H9 (cell line): ENCODE data around the gene GPN2. TPM values are rescaled to one million over a fixed set of nuclear protein-coding genes. Genes with fewer than 3 reads are reported as not detected.

Experiments
- DNase-seq: peaks from one replicate; pipeline ENCODE4 v3.0.0-alpha.2; 2017
- H2AFZ ChIP-seq: one replicate; pipeline ENCODE4 v1.6.1; 2013; ENCODE audit warnings: mild to moderate bottlenecking, low read length, control low read depth, moderate library complexity
- H2AK5ac ChIP-seq: 2 replicates; pipeline ENCODE4 v1.6.1; 2013; ENCODE audit warnings: low read length, control low read depth, mixed read lengths; ENCODE audit not compliant: insufficient read length
- H2BK120ac ChIP-seq: one replicate; pipeline ENCODE4 v1.6.1; 2013; ENCODE audit warnings: low read depth, mild to moderate bottlenecking, low read length, control low read depth, inconsistent platforms; ENCODE audit not compliant: poor library complexity, severe bottlenecking
- H2BK12ac ChIP-seq: 2 replicates; pipeline ENCODE4 v1.6.1; 2013; ENCODE audit warnings: low read length, control low read depth, mixed read lengths, low read depth; ENCODE audit not compliant: insufficient read length
- H2BK15ac ChIP-seq: 2 replicates; pipeline ENCODE4 v1.6.1; 2013; ENCODE audit warnings: low read depth, low read length, control low read depth
- H2BK20ac ChIP-seq: one replicate; pipeline ENCODE4 v1.6.1; 2013; ENCODE audit warnings: low read depth, mild to moderate bottlenecking, low read length, control low read depth, inconsistent platforms; ENCODE audit not compliant: poor library complexity, severe bottlenecking
- H2BK5ac ChIP-seq: 2 replicates; pipeline ENCODE4 v1.6.1; 2013; ENCODE audit warnings: low read length, control low read depth, mixed read lengths; ENCODE audit not compliant: insufficient read length
- H3K14ac ChIP-seq: 2 replicates; pipeline ENCODE4 v1.6.1; 2013; ENCODE audit warnings: low read length, control low read depth; ENCODE audit not compliant: insufficient read depth
- H3K18ac ChIP-seq: 2 replicates; pipeline ENCODE4 v1.6.1; 2013; ENCODE audit warnings: low read depth, mild to moderate bottlenecking, mixed read lengths, low read length, control low read depth; ENCODE audit not compliant: insufficient read length
- H3K23ac ChIP-seq: 2 replicates; pipeline ENCODE4 v1.6.1; 2013; ENCODE audit warnings: low read length, control low read depth, mixed read lengths, low read depth; ENCODE audit not compliant: insufficient read length
- H3K23me2 ChIP-seq: 2 replicates; pipeline ENCODE4 v1.6.1; 2013; ENCODE audit warnings: low read depth, mild to moderate bottlenecking, mixed read lengths, low read length, control low read depth; ENCODE audit not compliant: insufficient read length, poor library complexity, severe bottlenecking
- H3K27ac ChIP-seq: 2 replicates; pipeline ENCODE4 v1.5.1; 2013; ENCODE audit warnings: low read length, control low read depth, mixed read lengths, low read depth; ENCODE audit not compliant: insufficient read length
- H3K27me3 ChIP-seq: 2 replicates; pipeline ENCODE4 v1.6.1; 2013; ENCODE audit warnings: low read length, control low read depth, inconsistent platforms; ENCODE audit not compliant: insufficient read depth
- H3K4ac ChIP-seq: 2 replicates; pipeline ENCODE4 v1.6.1; 2013; ENCODE audit warnings: low read depth, mild to moderate bottlenecking, control low read depth, inconsistent platforms, low read length, moderate library complexity
- H3K4me1 ChIP-seq: 2 replicates; pipeline ENCODE4 v1.6.1; 2013; ENCODE audit warnings: low read length, control low read depth, inconsistent platforms; ENCODE audit not compliant: insufficient read depth
- H3K4me2 ChIP-seq: 2 replicates; pipeline ENCODE4 v1.6.1; 2013; ENCODE audit warnings: low read length, control low read depth, mixed read lengths; ENCODE audit not compliant: insufficient read length, insufficient read depth
- H3K56ac ChIP-seq: 2 replicates; pipeline ENCODE4 v1.6.1; 2013; ENCODE audit warnings: low read depth, mild to moderate bottlenecking, mixed read lengths, low read length, control low read depth; ENCODE audit not compliant: insufficient read length
- H3K79me1 ChIP-seq: 2 replicates; pipeline ENCODE4 v1.6.1; 2013; ENCODE audit warnings: low read depth, mild to moderate bottlenecking, moderate library complexity, low read length, control low read depth, inconsistent platforms; ENCODE audit not compliant: insufficient read depth, poor library complexity, severe bottlenecking
- H3K79me2 ChIP-seq: 2 replicates; pipeline ENCODE4 v1.6.1; 2013; ENCODE audit warnings: low read length, control low read depth, inconsistent platforms; ENCODE audit not compliant: insufficient read depth
- H3K9ac ChIP-seq: 2 replicates; pipeline ENCODE4 v1.6.1; 2013; ENCODE audit warnings: low read length, control low read depth, mixed read lengths; ENCODE audit not compliant: insufficient read length; ENCODE audit errors: extremely low read depth
- H3K9me3 ChIP-seq: one replicate; pipeline ENCODE4 v1.6.1; 2013; ENCODE audit warnings: low read depth, low read length, inconsistent platforms; ENCODE audit not compliant: control insufficient read depth
- H3T11ph ChIP-seq: one replicate; pipeline ENCODE4 v1.6.1; 2013; ENCODE audit warnings: mild to moderate bottlenecking, low read length, control low read depth, inconsistent platforms
- H4K20me1 ChIP-seq: one replicate; pipeline ENCODE4 v1.6.1; 2013; ENCODE audit not compliant: control insufficient read depth, insufficient read length, insufficient read depth
- H4K5ac ChIP-seq: 2 replicates; pipeline ENCODE4 v1.6.1; 2013; ENCODE audit warnings: low read depth, mild to moderate bottlenecking, mixed read lengths, low read length, control low read depth; ENCODE audit not compliant: insufficient read length
- H4K8ac ChIP-seq: replicated peaks from 2 replicates; pipeline ENCODE4 v1.6.1; 2013; ENCODE audit warnings: low read length, control low read depth, mixed read lengths, low read depth; ENCODE audit not compliant: insufficient read length
- H4K91ac ChIP-seq: 2 replicates; pipeline ENCODE4 v1.6.1; 2013; ENCODE audit warnings: low read depth, mild to moderate bottlenecking, moderate library complexity, mixed read lengths, low read length, control low read depth; ENCODE audit not compliant: insufficient read length
- H3K27ac Mint-ChIP-seq, 3 experiments: 2 replicates in 2 of 3; 3 replicates in 1 of 3; pipeline ENCODE4 v1.8.0; 2020 to 2021; ENCODE audit warnings: mixed read lengths in 3 of 3, mild to moderate bottlenecking in 1 of 3, moderate library complexity in 1 of 3
- H3K27me3 Mint-ChIP-seq: 2 replicates; pipeline ENCODE4 v1.8.0; 2021; ENCODE audit warnings: low read depth, mild to moderate bottlenecking, moderate library complexity, mixed read lengths
- H3K36me3 Mint-ChIP-seq, 3 experiments: 2 replicates in 2 of 3; 3 replicates in 1 of 3; pipeline ENCODE4 v1.8.0; 2020 to 2021; ENCODE audit warnings: low read depth in 3 of 3, mixed read lengths in 3 of 3; ENCODE audit not compliant: insufficient read depth in 1 of 3
- H3K4me1 Mint-ChIP-seq, 2 experiments: 2 replicates each; pipeline ENCODE4 v1.8.0; 2020; ENCODE audit warnings: mixed read lengths in 2 of 2
- H3K4me3 Mint-ChIP-seq, 2 experiments: 2 replicates in 1 of 2; 3 replicates in 1 of 2; pipeline ENCODE4 v1.8.0; 2020 to 2021; ENCODE audit warnings: mild to moderate bottlenecking in 2 of 2, mixed read lengths in 2 of 2, moderate library complexity in 1 of 2
- H3K9me3 Mint-ChIP-seq, 2 experiments: 2 replicates in 1 of 2; 3 replicates in 1 of 2; pipeline ENCODE4 v1.8.0; 2020; ENCODE audit warnings: mild to moderate bottlenecking in 2 of 2, mixed read lengths in 2 of 2, moderate library complexity in 1 of 2
- WGBS: extraction: QIAGEN DNeasy Blood & Tissue Kit; methylation state at CpG from one replicate; pipeline ENCODE4 v1.1.7; 2013; ENCODE audit warnings: missing lambda C conversion rate, low lambda C conversion rate, mixed read lengths; ENCODE audit not compliant: insufficient read length; ENCODE audit errors: extremely low coverage; 5-methylcytosine and 5-hydroxymethylcytosine counted together
- total RNA-seq: library from RNA; stranded (reverse); gene quantifications from 2 replicates; pipeline ENCODE4 v1.2.1, GENCODE V29; 2021
- TF ChIP-seq, protein P1 (sequence below): fragments of 200-600 bp; sonication (generic); conservative IDR thresholded peaks from 3 replicates; pipeline ENCODE4 v1.8.0; 2021; ENCODE audit warnings: antibody characterized with exemption, mild to moderate bottlenecking

GPN2 gene
- total RNA-seq, 1 experiment from 2014 or later, result 47.8 TPM

DNA sequence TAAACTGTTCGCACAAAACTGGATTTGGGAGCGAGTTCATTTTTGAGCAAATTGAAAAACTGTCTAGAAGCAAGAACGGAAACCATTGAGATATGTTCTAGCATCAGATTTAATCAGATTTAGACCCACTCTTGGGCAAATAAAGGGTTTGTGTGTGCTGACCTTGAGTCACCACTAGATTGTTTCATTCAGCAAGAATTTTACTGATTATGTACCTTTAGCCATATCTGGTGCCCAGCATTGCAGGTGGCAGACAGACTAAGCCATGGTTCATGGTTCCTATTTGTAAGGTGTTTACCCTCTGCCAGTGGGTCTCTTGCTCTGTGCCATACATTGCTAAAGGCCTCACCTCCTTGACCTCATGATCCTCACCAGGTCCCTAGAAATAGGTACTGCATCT, 32.8 kb upstream of the GPN2 start:
- H3K27ac ChIP-seq, result no peak overlapping the region
- H2AK5ac ChIP-seq, result no peak overlapping the region
- H3K79me2 ChIP-seq, result peaks cover 15% of the 10 kb centered on the region; the same call in 1 of the 2 replicates
- no peak overlapping the region for H3K23ac ChIP-seq
- no peak overlapping the region for H4K8ac ChIP-seq
- no peak overlapping the region for H2BK5ac ChIP-seq
- no peaks in the 10 kb centered on the region for H3K9me3 ChIP-seq
- H3K4ac ChIP-seq, result no peak overlapping the region
- Mint-ChIP-seq H3K4me1 (peaks cover 18% of the 10 kb centered on the region in 2 experiments), H3K36me3 (peaks cover 27 to 46% (median 39%) of the 10 kb centered on the region in 3 experiments; a peak in 6 of 7 replicates), H3K27ac (peak overlapping the region in 1 of 3 experiments; percentile 90; a peak in 2 of 7 replicates), H3K4me3 (peak overlapping the region; percentile 93 to 96), H3K27me3 (peaks cover 3% of the 10 kb centered on the region; the same call in 1 of the 2 replicates), H3K9me3 (peaks cover 0 to 2% of the 10 kb centered on the region in 2 experiments; a peak in 1 of 5 replicates)
- H2BK15ac ChIP-seq, result no peak overlapping the region
- H2BK12ac ChIP-seq, result no peak overlapping the region
- H4K5ac ChIP-seq, result no peak overlapping the region
- H2AFZ ChIP-seq, result no peak overlapping the region
- no CpG with 5 or more reads among the region's 3 CpGs for WGBS
- no peak overlapping the region for H3T11ph ChIP-seq
- H4K91ac ChIP-seq, result no peak overlapping the region
- no peaks in the 10 kb centered on the region for H3K27me3 ChIP-seq
- H4K20me1 ChIP-seq, result no peaks in the 10 kb centered on the region
- peak overlapping the region; percentile 94 for H3K4me2 ChIP-seq
- H3K18ac ChIP-seq, result no peak overlapping the region
- TF ChIP-seq, protein P1, sequence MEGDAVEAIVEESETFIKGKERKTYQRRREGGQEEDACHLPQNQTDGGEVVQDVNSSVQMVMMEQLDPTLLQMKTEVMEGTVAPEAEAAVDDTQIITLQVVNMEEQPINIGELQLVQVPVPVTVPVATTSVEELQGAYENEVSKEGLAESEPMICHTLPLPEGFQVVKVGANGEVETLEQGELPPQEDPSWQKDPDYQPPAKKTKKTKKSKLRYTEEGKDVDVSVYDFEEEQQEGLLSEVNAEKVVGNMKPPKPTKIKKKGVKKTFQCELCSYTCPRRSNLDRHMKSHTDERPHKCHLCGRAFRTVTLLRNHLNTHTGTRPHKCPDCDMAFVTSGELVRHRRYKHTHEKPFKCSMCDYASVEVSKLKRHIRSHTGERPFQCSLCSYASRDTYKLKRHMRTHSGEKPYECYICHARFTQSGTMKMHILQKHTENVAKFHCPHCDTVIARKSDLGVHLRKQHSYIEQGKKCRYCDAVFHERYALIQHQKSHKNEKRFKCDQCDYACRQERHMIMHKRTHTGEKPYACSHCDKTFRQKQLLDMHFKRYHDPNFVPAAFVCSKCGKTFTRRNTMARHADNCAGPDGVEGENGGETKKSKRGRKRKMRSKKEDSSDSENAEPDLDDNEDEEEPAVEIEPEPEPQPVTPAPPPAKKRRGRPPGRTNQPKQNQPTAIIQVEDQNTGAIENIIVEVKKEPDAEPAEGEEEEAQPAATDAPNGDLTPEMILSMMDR, result no peak
- no peak overlapping the region for H2BK20ac ChIP-seq
- H3K14ac ChIP-seq, result no peak overlapping the region
- H2BK120ac ChIP-seq, result no peak overlapping the region
- no peak overlapping the region for H3K56ac ChIP-seq
- DNase-seq, result no peak
- H3K4me1 ChIP-seq, result peaks cover 3% of the 10 kb centered on the region; the same call in 1 of the 2 replicates
- peaks cover 13% of the 10 kb centered on the region for H3K79me1 ChIP-seq
- no peak overlapping the region for H3K9ac ChIP-seq
- peaks cover 7% of the 10 kb centered on the region for H3K23me2 ChIP-seq
